Effector memory CD4-positive, alpha-beta T cell (primary cell): ENCODE results near the gene FASTKD1.

Experiments used
- DNase-seq, 3 donors: peaks; one replicate each; pipeline ENCODE4 v3.0.0-alpha.2; 2020
- H3K27ac ChIP-seq: 2 replicates; pipeline ENCODE4 v1.7.0; 2013; ENCODE audit warnings: mild to moderate bottlenecking, low read length, moderate library complexity; ENCODE audit not compliant: insufficient read depth, poor library complexity, severe bottlenecking
- H3K27me3 ChIP-seq: replicated peaks from 2 replicates; pipeline ENCODE4 v1.7.0; 2013; ENCODE audit warnings: mild to moderate bottlenecking, low read length; ENCODE audit not compliant: insufficient read depth, control insufficient read depth, poor library complexity, severe bottlenecking
- H3K36me3 ChIP-seq: 2 replicates; pipeline ENCODE4 v1.7.0; 2013; ENCODE audit warnings: mild to moderate bottlenecking, low read length, moderate library complexity; ENCODE audit not compliant: control insufficient read depth, insufficient read depth
- H3K4me1 ChIP-seq: 2 replicates; pipeline ENCODE4 v1.7.0; 2013; ENCODE audit warnings: low read length, mild to moderate bottlenecking; ENCODE audit not compliant: control insufficient read depth, insufficient read depth, poor library complexity, severe bottlenecking
- H3K4me3 ChIP-seq: 2 replicates; pipeline ENCODE4 v1.7.0; 2013; ENCODE audit warnings: low read length, low read depth, mild to moderate bottlenecking; ENCODE audit not compliant: insufficient read depth, poor library complexity, severe bottlenecking
- H3K9me3 ChIP-seq: 2 replicates; pipeline ENCODE4 v1.7.0; 2013; ENCODE audit warnings: mild to moderate bottlenecking, low read length, moderate library complexity; ENCODE audit not compliant: control insufficient read depth

FASTKD1 gene

DNA sequence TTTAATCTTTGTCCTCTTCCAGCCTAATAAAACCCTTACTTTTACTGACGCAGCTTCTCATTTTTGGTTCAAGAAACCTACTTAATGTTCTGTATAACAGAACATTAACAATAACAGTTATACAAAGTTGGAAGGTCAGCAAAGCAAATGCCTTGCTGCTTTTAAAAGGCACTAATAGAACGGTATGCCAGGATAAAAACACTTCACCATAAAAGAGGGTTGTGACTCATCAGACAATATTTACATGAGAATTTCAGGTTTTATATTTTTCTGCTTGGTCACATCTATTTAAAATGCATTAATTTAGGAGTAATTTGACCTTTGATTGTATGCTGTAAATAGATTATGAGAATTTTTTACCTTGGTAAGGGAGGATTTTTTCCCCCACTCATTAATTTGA lies 61.1 kb downstream of the FASTKD1 start:
- no peaks in the 10 kb centered on the region for H3K9me3 ChIP-seq
- H3K36me3 ChIP-seq, result no peaks in the 10 kb centered on the region
- DNase-seq, result no peak
- no peaks in the 10 kb centered on the region for H3K4me1 ChIP-seq
- no peak overlapping the region for H3K27ac ChIP-seq
- no peak overlapping the region for H3K4me3 ChIP-seq
- no peaks in the 10 kb centered on the region for H3K27me3 ChIP-seq

DNA sequence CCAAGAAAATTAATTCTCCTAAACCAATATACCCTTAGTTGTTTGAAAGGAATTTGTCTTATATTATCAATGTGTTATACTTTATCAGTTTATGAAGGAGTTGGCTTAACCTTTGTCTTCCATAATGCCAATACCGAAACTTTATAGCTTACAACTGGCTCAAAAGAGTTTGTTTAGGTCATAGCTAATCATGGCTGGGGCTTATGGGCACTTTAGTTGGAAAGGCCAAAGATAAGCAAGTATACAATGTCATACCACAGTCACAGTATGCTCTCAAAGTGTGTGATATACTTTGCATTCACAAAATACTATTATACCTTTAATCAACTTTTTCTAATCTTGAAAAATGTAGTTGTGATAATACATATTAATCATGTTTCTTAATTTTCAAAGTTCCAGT lies 61.8 kb downstream of the FASTKD1 start:
- H3K27me3 ChIP-seq, result no peaks in the 10 kb centered on the region
- H3K4me1 ChIP-seq, result no peaks in the 10 kb centered on the region
- no peaks in the 10 kb centered on the region for H3K9me3 ChIP-seq
- no peaks in the 10 kb centered on the region for H3K36me3 ChIP-seq
- no peak for DNase-seq
- no peak overlapping the region for H3K4me3 ChIP-seq
- no peak overlapping the region for H3K27ac ChIP-seq

- Histone ChIP-seq H3K4me3 (no peak overlapping the region), H3K9me3 (no peaks in the 10 kb centered on the region), H3K4me1 (no peaks in the 10 kb centered on the region), H3K36me3 (no peaks in the 10 kb centered on the region), H3K27ac (no peak overlapping the region), H3K27me3 (no peaks in the 10 kb centered on the region)
- DNase-seq, result no peak
These were observed 63.2 kb downstream of the FASTKD1 start for GRCh38 chr2:169510496-169510895.

- Histone ChIP-seq H3K27ac (no peak overlapping the region), H3K4me1 (no peaks in the 10 kb centered on the region), H3K36me3 (no peaks in the 10 kb centered on the region), H3K9me3 (no peaks in the 10 kb centered on the region), H3K27me3 (no peaks in the 10 kb centered on the region), H3K4me3 (no peak overlapping the region)
- DNase-seq, result no peak
These were observed 63.7 kb downstream of the FASTKD1 start for GRCh38 chr2:169509955-169510354.

DNA sequence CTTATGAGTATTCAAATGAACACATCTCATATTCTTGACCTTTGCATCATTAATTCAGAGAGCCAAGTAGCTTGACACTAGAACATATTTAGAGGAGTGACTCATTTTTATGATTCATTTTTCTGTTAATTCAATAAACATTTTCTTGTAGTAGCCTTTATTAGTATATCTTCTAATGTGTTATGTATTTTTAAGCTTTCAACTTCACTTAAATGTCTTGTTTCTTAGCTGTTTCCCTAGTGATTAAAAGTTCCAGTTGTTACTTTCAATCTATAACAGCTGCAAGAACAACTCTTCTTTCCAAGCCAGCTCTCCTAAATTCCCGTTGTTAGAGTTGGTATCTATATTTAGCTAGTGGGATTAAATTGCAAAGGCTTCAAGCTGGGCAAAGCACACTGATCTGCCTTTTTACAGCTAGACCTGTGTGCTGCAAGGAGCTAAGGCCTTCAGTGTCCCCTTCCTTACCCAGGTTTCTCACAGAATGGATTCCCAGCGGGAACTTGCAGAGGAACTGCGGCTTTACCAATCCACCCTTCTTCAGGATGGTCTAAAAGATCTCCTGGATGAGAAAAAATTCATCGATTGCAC lies 64.3 kb downstream of the FASTKD1 start, which contains the start of gene KLHL41:
Gene KLHL41, plus strand, starts transcription at position 405 of the 588 bp plus-strand sequence. Its CDS starts 77 bp downstream, at position 482.
- H3K27me3 ChIP-seq, result no peaks in the 10 kb centered on the region
- H3K4me3 ChIP-seq, result no peak within 1 kb of the TSS
- no peaks in the 10 kb centered on the region for H3K9me3 ChIP-seq
- H3K36me3 ChIP-seq, result no peaks in the 10 kb centered on the region
- no peaks in the 10 kb centered on the region for H3K4me1 ChIP-seq
- H3K27ac ChIP-seq, result no peak within 1 kb of the TSS
- no peak for DNase-seq

GRCh38 chr2:169507698-169508097 lies 66.0 kb downstream of the FASTKD1 start:
- Histone ChIP-seq H3K36me3 (no peaks in the 10 kb centered on the region), H3K9me3 (no peaks in the 10 kb centered on the region), H3K4me1 (no peaks in the 10 kb centered on the region), H3K27me3 (no peaks in the 10 kb centered on the region), H3K27ac (no peak overlapping the region), H3K4me3 (no peak overlapping the region)
- no peak for DNase-seq

- no peak for DNase-seq
- no peaks in the 10 kb centered on the region for H3K9me3 ChIP-seq
- H3K36me3 ChIP-seq, result no peaks in the 10 kb centered on the region
- no peak overlapping the region for H3K4me3 ChIP-seq
- no peak overlapping the region for H3K27ac ChIP-seq
- H3K4me1 ChIP-seq, result no peaks in the 10 kb centered on the region
- H3K27me3 ChIP-seq, result no peaks in the 10 kb centered on the region
These were observed 69.0 kb downstream of the FASTKD1 start for GRCh38 chr2:169504651-169505050.

GRCh38 chr2:169495310-169495928 lies 78.2 kb downstream of the FASTKD1 start:
- no peaks in the 10 kb centered on the region for H3K27me3 ChIP-seq
- no peak for DNase-seq
- H3K36me3 ChIP-seq, result no peaks in the 10 kb centered on the region
- H3K4me1 ChIP-seq, result no peaks in the 10 kb centered on the region
- no peaks in the 10 kb centered on the region for H3K9me3 ChIP-seq
- H3K27ac ChIP-seq, result no peak overlapping the region
- no peak overlapping the region for H3K4me3 ChIP-seq

DNA sequence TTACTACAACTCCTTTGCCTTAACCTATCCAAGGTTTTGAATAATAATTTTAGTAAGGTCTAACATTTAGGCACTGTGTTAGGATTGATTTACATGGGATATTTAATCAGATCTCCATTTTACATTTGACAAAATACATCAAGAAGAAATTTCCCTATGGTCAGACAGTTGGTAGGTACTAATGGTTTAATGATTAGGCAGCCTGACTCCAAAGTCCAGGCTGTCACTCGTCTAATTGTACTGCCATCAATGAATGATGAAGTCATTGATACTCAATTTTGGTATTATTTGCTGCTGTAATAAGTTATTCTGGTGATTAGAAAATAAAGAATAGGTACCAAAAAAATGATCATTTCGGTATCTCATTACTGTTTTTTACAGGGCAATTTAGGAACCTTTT lies 80.3 kb downstream of the FASTKD1 start:
- DNase-seq, result no peak
- Histone ChIP-seq H3K9me3 (no peaks in the 10 kb centered on the region), H3K27me3 (no peaks in the 10 kb centered on the region), H3K27ac (no peak overlapping the region), H3K4me3 (no peak overlapping the region), H3K4me1 (no peaks in the 10 kb centered on the region), H3K36me3 (no peaks in the 10 kb centered on the region)

GRCh38 chr2:169491378-169491777 lies 82.3 kb downstream of the FASTKD1 start:
- no peaks in the 10 kb centered on the region for H3K27me3 ChIP-seq
- no peaks in the 10 kb centered on the region for H3K36me3 ChIP-seq
- no peaks in the 10 kb centered on the region for H3K9me3 ChIP-seq
- no peak overlapping the region for H3K27ac ChIP-seq
- H3K4me1 ChIP-seq, result no peaks in the 10 kb centered on the region
- DNase-seq, result no peak
- H3K4me3 ChIP-seq, result no peak overlapping the region
